PC-3 (cell line): Measurements from ENCODE around the gene OR3A1.
A peak's percentile ranks its signal among the peaks of the same experiment; 100 is the strongest.

ENCODE experiments used
- EZH2 ChIP-seq: fragments of 300-600 bp; sonication (generic); IDR thresholded peaks from one replicate; pipeline ENCODE4 v1.6.1; 2017; ENCODE audit warnings: antibody characterized with exemption, mild to moderate bottlenecking, low read length; ENCODE audit not compliant: unreplicated experiment
- TF ChIP-seq, protein P1 (sequence below): fragments of 300-600 bp; sonication (generic); conservative IDR thresholded peaks from 2 replicates; pipeline ENCODE4 v1.5.1; 2017; ENCODE audit warnings: antibody characterized with exemption, low read depth, mild to moderate bottlenecking, low read length

DNA sequence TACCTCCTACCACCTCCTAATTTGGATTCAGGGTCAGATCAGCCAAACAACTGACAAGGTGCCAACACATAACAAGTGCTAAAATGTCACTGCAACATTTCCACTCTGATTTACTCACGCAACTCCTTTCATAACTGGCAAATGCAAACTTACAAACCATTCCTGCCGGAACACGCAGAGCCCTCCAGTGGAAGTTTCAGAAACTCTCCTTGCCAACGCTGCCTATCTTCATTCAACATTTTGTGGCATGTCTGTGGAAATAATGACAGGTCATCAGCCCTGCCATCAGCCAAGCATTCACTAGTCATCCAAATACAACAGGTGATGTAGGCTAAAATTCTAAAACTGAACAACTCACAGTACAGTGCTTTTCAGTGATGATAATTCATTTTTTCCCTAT lies 37.7 kb upstream of the OR3A1 start:
- TF ChIP-seq, protein P1, sequence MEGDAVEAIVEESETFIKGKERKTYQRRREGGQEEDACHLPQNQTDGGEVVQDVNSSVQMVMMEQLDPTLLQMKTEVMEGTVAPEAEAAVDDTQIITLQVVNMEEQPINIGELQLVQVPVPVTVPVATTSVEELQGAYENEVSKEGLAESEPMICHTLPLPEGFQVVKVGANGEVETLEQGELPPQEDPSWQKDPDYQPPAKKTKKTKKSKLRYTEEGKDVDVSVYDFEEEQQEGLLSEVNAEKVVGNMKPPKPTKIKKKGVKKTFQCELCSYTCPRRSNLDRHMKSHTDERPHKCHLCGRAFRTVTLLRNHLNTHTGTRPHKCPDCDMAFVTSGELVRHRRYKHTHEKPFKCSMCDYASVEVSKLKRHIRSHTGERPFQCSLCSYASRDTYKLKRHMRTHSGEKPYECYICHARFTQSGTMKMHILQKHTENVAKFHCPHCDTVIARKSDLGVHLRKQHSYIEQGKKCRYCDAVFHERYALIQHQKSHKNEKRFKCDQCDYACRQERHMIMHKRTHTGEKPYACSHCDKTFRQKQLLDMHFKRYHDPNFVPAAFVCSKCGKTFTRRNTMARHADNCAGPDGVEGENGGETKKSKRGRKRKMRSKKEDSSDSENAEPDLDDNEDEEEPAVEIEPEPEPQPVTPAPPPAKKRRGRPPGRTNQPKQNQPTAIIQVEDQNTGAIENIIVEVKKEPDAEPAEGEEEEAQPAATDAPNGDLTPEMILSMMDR = peak; percentile 53
- TF ChIP-seq EZH2 = no peak
